Measurements from ENCODE around the gene TPRKB. TPM values are rescaled to one million over a fixed set of nuclear protein-coding genes. Genes with fewer than 3 reads are reported as not detected.
"Not testable (repeated sequence)": the region's sequence is repeated elsewhere in the genome, so short reads cannot be mapped to it uniquely, and the experiment has no call there.

Gene TPRKB
- total RNA-seq, 1 donor from 2014 or later: 157 TPM

DNA sequence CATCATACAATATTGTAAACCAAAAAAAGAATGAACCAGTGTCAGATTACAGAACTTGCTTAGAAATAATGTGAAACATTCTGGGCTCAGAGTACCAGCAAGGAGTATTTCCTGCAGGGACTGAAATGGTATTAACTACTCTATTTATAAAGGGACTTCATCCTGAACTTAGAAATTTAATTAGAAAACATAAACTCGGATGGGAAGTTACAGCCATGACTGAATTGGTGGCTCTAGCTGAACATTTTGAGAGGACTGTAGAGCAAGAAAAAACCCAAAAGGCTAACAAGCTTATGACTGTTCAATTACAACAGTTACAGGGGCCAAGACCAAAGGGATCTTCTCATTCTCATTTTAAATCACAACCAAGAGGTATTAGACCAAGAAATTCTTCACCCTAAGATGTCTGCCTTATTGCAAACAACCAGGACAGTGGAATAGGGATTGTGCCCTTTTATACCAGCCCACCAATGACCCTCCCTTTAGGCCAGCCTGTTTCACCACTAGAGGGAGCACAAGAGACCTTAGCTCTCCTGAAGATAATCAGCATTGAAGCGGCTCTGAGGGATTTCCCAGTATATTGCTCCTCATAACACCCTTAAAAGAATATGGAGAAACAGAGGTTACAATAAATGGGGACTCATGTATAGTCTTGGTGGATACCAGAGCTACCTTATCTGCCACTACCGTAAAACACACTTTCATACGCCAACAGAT, 46.6 kb downstream of the TPRKB start:
- not testable (repeated sequence) for H3K36me3 ChIP-seq; H3K27ac ChIP-seq; H3K79me2 ChIP-seq (ENCODE audit: low read depth); H2AFZ ChIP-seq (replicated peaks); H3K9me3 Mint-ChIP-seq; H3F3A ChIP-seq (ENCODE audit: low read depth); H4K20me1 ChIP-seq (ENCODE audit: low read depth); H3K4me1 Mint-ChIP-seq; H3K4me1 ChIP-seq; H3K4me2 ChIP-seq; H3K36me3 Mint-ChIP-seq; H3K4me3 Mint-ChIP-seq; H3K27me3 Mint-ChIP-seq (ENCODE audit: insufficient read depth, low read depth); H3K9ac ChIP-seq; H3K4me3 ChIP-seq; H3K9me3 ChIP-seq (ENCODE audit: low read depth); H3K27ac Mint-ChIP-seq
- TF ChIP-seq, protein P1, sequence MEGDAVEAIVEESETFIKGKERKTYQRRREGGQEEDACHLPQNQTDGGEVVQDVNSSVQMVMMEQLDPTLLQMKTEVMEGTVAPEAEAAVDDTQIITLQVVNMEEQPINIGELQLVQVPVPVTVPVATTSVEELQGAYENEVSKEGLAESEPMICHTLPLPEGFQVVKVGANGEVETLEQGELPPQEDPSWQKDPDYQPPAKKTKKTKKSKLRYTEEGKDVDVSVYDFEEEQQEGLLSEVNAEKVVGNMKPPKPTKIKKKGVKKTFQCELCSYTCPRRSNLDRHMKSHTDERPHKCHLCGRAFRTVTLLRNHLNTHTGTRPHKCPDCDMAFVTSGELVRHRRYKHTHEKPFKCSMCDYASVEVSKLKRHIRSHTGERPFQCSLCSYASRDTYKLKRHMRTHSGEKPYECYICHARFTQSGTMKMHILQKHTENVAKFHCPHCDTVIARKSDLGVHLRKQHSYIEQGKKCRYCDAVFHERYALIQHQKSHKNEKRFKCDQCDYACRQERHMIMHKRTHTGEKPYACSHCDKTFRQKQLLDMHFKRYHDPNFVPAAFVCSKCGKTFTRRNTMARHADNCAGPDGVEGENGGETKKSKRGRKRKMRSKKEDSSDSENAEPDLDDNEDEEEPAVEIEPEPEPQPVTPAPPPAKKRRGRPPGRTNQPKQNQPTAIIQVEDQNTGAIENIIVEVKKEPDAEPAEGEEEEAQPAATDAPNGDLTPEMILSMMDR (IDR thresholded peaks at IDR 0.05): peak; percentile 66
- peaks cover 31% of the 10 kb centered on the region for H3K27me3 ChIP-seq
- peak; percentile 36 for DNase-seq (ENCODE audit: low spot score)

DNA sequence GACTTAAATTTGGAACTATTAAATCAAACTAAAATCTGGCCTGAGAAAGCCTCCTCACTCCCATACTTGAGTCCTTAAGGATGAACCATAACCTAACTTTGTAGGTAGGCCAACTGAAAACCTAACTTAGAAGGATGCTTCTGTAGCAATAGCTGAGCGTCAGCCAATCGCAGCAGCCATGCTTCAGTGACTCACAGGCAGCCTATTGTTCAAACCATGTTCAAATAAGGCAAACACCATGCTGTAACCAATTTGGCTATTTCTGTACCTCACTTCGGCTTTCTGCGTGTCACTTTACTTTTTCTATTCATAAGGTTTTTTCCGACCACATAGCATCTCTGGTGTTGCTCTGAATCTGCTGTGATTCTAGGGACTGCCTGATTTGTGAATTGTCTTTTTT, 48.7 kb downstream of the TPRKB start:
- H3K9me3 Mint-ChIP-seq; H4K20me1 ChIP-seq (ENCODE audit: low read depth); H3K79me2 ChIP-seq (ENCODE audit: low read depth); H3K27me3 Mint-ChIP-seq (ENCODE audit: insufficient read depth, low read depth); DNase-seq (ENCODE audit: low spot score); H3K4me1 Mint-ChIP-seq; H3K4me2 ChIP-seq; H3K9ac ChIP-seq; H3K4me3 ChIP-seq; H3K9me3 ChIP-seq (ENCODE audit: low read depth); H3F3A ChIP-seq (ENCODE audit: low read depth); H3K36me3 Mint-ChIP-seq; H3K4me3 Mint-ChIP-seq; H3K27ac Mint-ChIP-seq; H3K27ac ChIP-seq; H2AFZ ChIP-seq (replicated peaks); H3K4me1 ChIP-seq; H3K36me3 ChIP-seq: not testable (repeated sequence)
- peaks cover 32% of the 10 kb centered on the region for H3K27me3 ChIP-seq

DNA sequence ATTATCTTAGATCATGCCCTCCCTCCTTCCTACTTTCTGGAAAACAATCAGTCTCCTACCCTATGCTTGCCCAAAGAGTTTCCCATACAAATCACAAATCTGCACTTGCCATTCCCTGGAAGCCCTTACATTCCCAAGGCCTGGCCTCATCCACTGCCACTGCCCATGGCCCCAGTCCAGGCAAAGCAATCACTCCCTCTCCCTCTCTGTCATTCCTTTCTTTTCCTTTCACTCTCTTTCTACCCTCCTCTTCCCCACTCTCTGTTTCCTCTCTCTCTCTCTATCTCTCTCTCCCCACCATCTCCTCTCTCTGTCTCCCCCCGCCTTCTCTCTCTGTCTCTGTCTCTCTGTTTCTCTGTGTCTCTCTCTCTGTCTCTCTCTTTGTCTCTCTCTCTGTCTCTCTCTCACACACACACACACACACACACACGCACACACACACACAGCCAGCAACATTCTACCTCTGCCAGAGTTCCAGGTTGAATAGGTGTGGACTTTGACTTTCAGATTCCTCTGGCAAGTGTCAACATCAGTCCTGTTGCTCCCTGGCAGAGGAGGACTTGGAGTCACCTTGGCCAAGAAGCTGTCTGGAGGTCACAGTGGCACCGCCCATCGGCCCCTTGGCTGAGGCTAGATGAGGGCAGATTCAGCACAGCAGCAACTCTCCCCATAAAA, 51.2 kb downstream of the TPRKB start:
- no peaks in the 10 kb centered on the region for H4K20me1 ChIP-seq (ENCODE audit: low read depth)
- Mint-ChIP-seq H3K27ac (no peak overlapping the region), H3K4me1 (no peaks in the 10 kb centered on the region), H3K4me3 (no peak overlapping the region), H3K27me3 (ENCODE audit: insufficient read depth, low read depth) (no peaks in the 10 kb centered on the region), H3K9me3 (no peaks in the 10 kb centered on the region), H3K36me3 (no peaks in the 10 kb centered on the region)
- DNase-seq (ENCODE audit: low spot score): no peak
- peaks cover 28% of the 10 kb centered on the region for H3K27me3 ChIP-seq
- no peaks in the 10 kb centered on the region for H3K36me3 ChIP-seq
- no peaks in the 10 kb centered on the region for H3K79me2 ChIP-seq (ENCODE audit: low read depth)
- no peak overlapping the region for H3K9ac ChIP-seq
- H3K4me3 ChIP-seq: no peak overlapping the region
- no peak overlapping the region for H3K27ac ChIP-seq
- H2AFZ ChIP-seq (replicated peaks): no peak overlapping the region
- H3K4me2 ChIP-seq: no peak overlapping the region
- no peaks in the 10 kb centered on the region for H3F3A ChIP-seq (ENCODE audit: low read depth)
- no peaks in the 10 kb centered on the region for H3K4me1 ChIP-seq
- no peaks in the 10 kb centered on the region for H3K9me3 ChIP-seq (ENCODE audit: low read depth)
- TF ChIP-seq, protein P1 (IDR thresholded peaks at IDR 0.05): no peak
- TF ChIP-seq EZH2phosphoT487 (IDR thresholded peaks at IDR 0.05) (no peak), EZH2 (IDR thresholded peaks at IDR 0.05) (no peak)

DNA sequence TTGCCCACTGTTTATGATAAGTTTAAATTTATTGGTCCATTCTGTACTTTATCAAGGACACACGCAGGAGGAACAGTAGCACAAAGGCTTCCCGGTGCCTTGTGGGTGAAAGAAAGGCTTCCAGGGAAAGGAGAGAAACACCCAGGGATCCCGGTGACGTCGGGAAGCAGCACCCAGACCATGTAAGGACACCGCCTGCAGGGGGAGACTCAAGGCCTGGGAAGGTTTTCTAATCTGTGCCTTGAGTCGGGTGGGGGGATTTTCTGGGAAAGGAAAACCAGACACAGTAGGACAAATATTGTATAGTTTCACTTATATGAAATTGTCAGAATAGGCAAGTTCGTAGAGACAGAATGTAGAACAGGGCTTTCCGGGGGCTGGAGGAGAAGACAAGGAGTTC, 52.2 kb downstream of the TPRKB start:
- not testable (repeated sequence) for H3K36me3 ChIP-seq; H3K79me2 ChIP-seq (ENCODE audit: low read depth); H3F3A ChIP-seq (ENCODE audit: low read depth); H3K9me3 Mint-ChIP-seq; H3K9me3 ChIP-seq (ENCODE audit: low read depth); H3K4me3 ChIP-seq; H3K36me3 Mint-ChIP-seq; H3K27ac Mint-ChIP-seq; H3K4me1 Mint-ChIP-seq; H3K4me3 Mint-ChIP-seq; H3K4me2 ChIP-seq; H3K9ac ChIP-seq; H2AFZ ChIP-seq (replicated peaks); H4K20me1 ChIP-seq (ENCODE audit: low read depth); H3K27ac ChIP-seq; H3K4me1 ChIP-seq; DNase-seq (ENCODE audit: low spot score); H3K27me3 Mint-ChIP-seq (ENCODE audit: insufficient read depth, low read depth)
- TF ChIP-seq, protein P1 (IDR thresholded peaks at IDR 0.05): peak; percentile 43
- H3K27me3 ChIP-seq: peaks cover 26% of the 10 kb centered on the region

DNA sequence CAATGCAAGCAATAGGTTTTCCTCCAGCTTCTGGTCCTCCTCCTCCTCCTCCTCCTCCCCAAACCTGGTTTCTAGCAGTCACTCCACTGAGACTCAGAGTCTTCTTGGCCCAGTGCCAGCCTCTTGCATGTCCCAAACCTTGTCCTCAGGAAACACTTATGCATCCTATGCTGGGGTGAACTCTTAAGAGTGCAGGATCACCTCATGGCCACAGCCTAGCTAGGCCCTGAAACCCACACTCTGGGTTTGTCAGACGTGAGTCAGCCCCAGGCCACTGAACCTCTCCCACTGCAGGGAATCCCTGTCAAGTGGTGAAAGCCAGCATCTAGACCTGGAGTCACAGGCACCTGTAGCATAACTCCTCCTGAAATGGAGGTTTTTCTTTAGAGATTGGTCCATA, 52.8 kb downstream of the TPRKB start:
- not testable (repeated sequence) for H3K4me1 Mint-ChIP-seq; H3K4me2 ChIP-seq; H3K36me3 Mint-ChIP-seq; H3K9me3 Mint-ChIP-seq; H4K20me1 ChIP-seq (ENCODE audit: low read depth); H3K9ac ChIP-seq; H3K27ac Mint-ChIP-seq; H3K9me3 ChIP-seq (ENCODE audit: low read depth); H3K27me3 Mint-ChIP-seq (ENCODE audit: insufficient read depth, low read depth); H3K4me1 ChIP-seq; H3F3A ChIP-seq (ENCODE audit: low read depth); H3K79me2 ChIP-seq (ENCODE audit: low read depth); H3K4me3 ChIP-seq; H3K4me3 Mint-ChIP-seq; H2AFZ ChIP-seq (replicated peaks); H3K36me3 ChIP-seq; DNase-seq (ENCODE audit: low spot score); H3K27ac ChIP-seq
- peaks cover 26% of the 10 kb centered on the region for H3K27me3 ChIP-seq
